Peyer's patch (tissue), 4 donors: ENCODE measurements around the gene VRK1.

Source experiments
- CTCF ChIP-seq, 6 experiments: fragments of 450-650 bp in 4 of 6; fragments of 200-600 bp in 2 of 6; sonication (generic) in 1 of 6; IDR thresholded peaks; one replicate each; pipeline ENCODE4 v1.5.1; 2017 to 2019; ENCODE audit warnings: antibody characterized with exemption in 6 of 6, mild to moderate bottlenecking in 3 of 6, moderate library complexity in 1 of 6
- POLR2A ChIP-seq, 2 donors: fragments of 450-650 bp; IDR thresholded peaks; one replicate each; pipeline ENCODE4 v1.5.1; 2017; ENCODE audit warnings: antibody characterized with exemption in 2 of 2, mild to moderate bottlenecking in 2 of 2, moderate library complexity in 2 of 2

- TF ChIP-seq CTCF (IDR thresholded peaks at IDR 0.05), result no peak
- TF ChIP-seq POLR2A (IDR thresholded peaks at IDR 0.05), result no peak
These were observed 44.6 kb upstream of the VRK1 start for GRCh38 chr14:96752594-96752993.
